Activated CD4-positive, alpha-beta T cell treated with anti-CD3 and anti-CD28 coated beads for 36 hours (primary cell): Measurements from ENCODE around the gene F12. TPM values are rescaled to one million over a fixed set of nuclear protein-coding genes. Genes with fewer than 3 reads are reported as not detected.

Experiments used
- ATAC-seq: fragments of 200-7000 bp; cut with Tn5 transposase; one replicate; pipeline ENCODE4 v1.10.0; 2021; ENCODE audit warnings: mild to moderate bottlenecking, moderate library complexity
- CTCF ChIA-PET: fragments of 350-600 bp; sonication (Branson Sonifier 250); formaldehyde crosslinking; loops from one replicate; lab custom pipeline; 2021; ENCODE audit warnings: antibody characterized with exemption; lab: Charles Lee
- POLR2A ChIA-PET: fragments of 350-600 bp; sonication (Branson Sonifier 250); formaldehyde crosslinking; loops from one replicate; lab custom pipeline; 2021; ENCODE audit warnings: antibody characterized with exemption, inconsistent platforms; lab: Charles Lee
- DNase-seq: peaks from one replicate; pipeline ENCODE4 v3.0.0-alpha.2; 2020
- H3K27ac Mint-ChIP-seq: one replicate; pipeline ENCODE4 v1.8.0; 2021; ENCODE audit warnings: mixed read lengths
- H3K27me3 Mint-ChIP-seq: one replicate; pipeline ENCODE4 v1.8.0; 2021; ENCODE audit warnings: mixed read lengths
- H3K36me3 Mint-ChIP-seq: one replicate; pipeline ENCODE4 v1.8.0; 2021; ENCODE audit warnings: low read depth, mixed read lengths
- H3K4me1 Mint-ChIP-seq: one replicate; pipeline ENCODE4 v1.8.0; 2021; ENCODE audit warnings: mixed read lengths
- H3K4me3 Mint-ChIP-seq: one replicate; pipeline ENCODE4 v1.8.0; 2021; ENCODE audit warnings: mild to moderate bottlenecking, moderate library complexity, mixed read lengths
- H3K9me3 Mint-ChIP-seq: one replicate; pipeline ENCODE4 v1.8.0; 2021; ENCODE audit warnings: low read depth, mixed read lengths
- intact Hi-C, 2 experiments: fragments of 100-400 bp; cut with DNase I in 1 of 2; cut with micrococcal nuclease in 1 of 2; formaldehyde crosslinking; loops; one replicate each; pipeline versions ENCODE4 v1.14.2 to v1.15.1; 2022 to 2024; cut with DNase I, micrococcal nuclease
- total RNA-seq, 2 experiments: library from RNA; stranded (reverse); gene quantifications; one replicate each; pipeline ENCODE4 v1.2.3, GENCODE V29; 2021

The F12 gene
- total RNA-seq, 2 experiments from 2014 or later: 3.4 to 4.9 TPM

- Mint-ChIP-seq H3K4me3 (peak overlapping the region; percentile 51), H3K27me3 (no peaks in the 10 kb centered on the region), H3K4me1 (peaks cover 45% of the 10 kb centered on the region), H3K27ac (peak overlapping the region; percentile 89), H3K9me3 (no peaks in the 10 kb centered on the region), H3K36me3 (peaks cover 11% of the 10 kb centered on the region)
- ChIA-PET CTCF (interaction anchor here (0.8 to 8.1 kb wide), 11 partner anchors 8 to 96 kb away, joined by 3 to 72 read pairs (median 4); no protein-coding TSS in a partner anchor), POLR2A (interaction anchor here (0.8 to 9.3 kb wide), 7 partner anchors 9 to 130 kb away, joined by 4 to 85 read pairs (median 11); partner anchors contain the start of gene GRK6)
- no peak for DNase-seq
- no peak for ATAC-seq
- intact Hi-C loops: loop anchor here (1.0 to 2.0 kb wide), 4 partner anchors 8 to 43 kb away; no protein-coding TSS in a partner anchor
These were observed 36.5 kb upstream of the F12 start for GRCh38 chr5:177445917-177446199.

- Mint-ChIP-seq H3K36me3 (peaks cover 14% of the 10 kb centered on the region), H3K27ac (peak overlapping the region; percentile 89), H3K4me1 (peaks cover 49% of the 10 kb centered on the region), H3K9me3 (no peaks in the 10 kb centered on the region), H3K4me3 (peak overlapping the region; percentile 51), H3K27me3 (no peaks in the 10 kb centered on the region)
- intact Hi-C loops: no loop called here
- ATAC-seq (peak; percentile 18), DNase-seq (peak; percentile 63)
- ChIA-PET POLR2A (interaction anchor here (0.6 to 9.3 kb wide), 11 partner anchors 9 to 56 kb away, joined by 3 to 85 read pairs (median 5); partner anchors contain the start of gene GRK6), CTCF (interaction anchor here (0.6 to 8.1 kb wide), 15 partner anchors 9 to 434 kb away, joined by 3 to 72 read pairs (median 4); no protein-coding TSS in a partner anchor)
These were observed 35.9 kb upstream of the F12 start for GRCh38 chr5:177445052-177445916.

GRCh38 chr5:177444106-177445051 lies 35.0 kb upstream of the F12 start:
- peak overlapping the region; percentile 33 for H3K4me3 Mint-ChIP-seq
- DNase-seq (peak; percentile 43), ATAC-seq (peak; percentile 10)
- intact Hi-C loops: no loop called here
- ChIA-PET POLR2A (interaction anchor here (0.6 to 9.3 kb wide), 7 partner anchors 8 to 91 kb away, joined by 3 to 85 read pairs (median 9); partner anchors contain the start of gene GRK6), CTCF (interaction anchor here (0.6 to 8.1 kb wide), 14 partner anchors 10 to 135 kb away, joined by 3 to 72 read pairs (median 6); no protein-coding TSS in a partner anchor)
- no peaks in the 10 kb centered on the region for H3K9me3 Mint-ChIP-seq
- peaks cover 58% of the 10 kb centered on the region for H3K4me1 Mint-ChIP-seq
- no peaks in the 10 kb centered on the region for H3K27me3 Mint-ChIP-seq
- H3K36me3 Mint-ChIP-seq: peaks cover 22% of the 10 kb centered on the region
- H3K27ac Mint-ChIP-seq: peak overlapping the region; percentile 89

- no peak overlapping the region for H3K27ac Mint-ChIP-seq
- H3K27me3 Mint-ChIP-seq: no peaks in the 10 kb centered on the region
- intact Hi-C loops: no loop called here
- ChIA-PET CTCF (interaction anchor here (0.6 to 8.1 kb wide), 9 partner anchors 9 to 134 kb away, joined by 3 to 72 read pairs (median 8); no protein-coding TSS in a partner anchor), POLR2A (interaction anchor here (0.6 to 9.3 kb wide), 5 partner anchors 9 to 35 kb away, joined by 3 to 85 read pairs (median 3); no protein-coding TSS in a partner anchor)
- no peak for ATAC-seq
- DNase-seq: peak; percentile 19
- no peak overlapping the region for H3K4me3 Mint-ChIP-seq
- H3K9me3 Mint-ChIP-seq: no peaks in the 10 kb centered on the region
- H3K4me1 Mint-ChIP-seq: peaks cover 61% of the 10 kb centered on the region
- peaks cover 29% of the 10 kb centered on the region for H3K36me3 Mint-ChIP-seq
These were observed 34.0 kb upstream of the F12 start for GRCh38 chr5:177443144-177443983.

- peak; percentile 10 for DNase-seq
- intact Hi-C loops: no loop called here
- ChIA-PET CTCF (interaction anchor here (0.8 to 3.1 kb wide), 5 partner anchors 13 to 133 kb away, joined by 4 to 11 read pairs (median 5); no protein-coding TSS in a partner anchor), POLR2A (interaction anchor here (0.6 to 9.3 kb wide), 3 partner anchors 11 to 34 kb away, joined by 3 to 85 read pairs (median 28); no protein-coding TSS in a partner anchor)
- peak overlapping the region; percentile 47 for H3K27ac Mint-ChIP-seq
- no peak overlapping the region for H3K4me3 Mint-ChIP-seq
- peaks cover 39% of the 10 kb centered on the region for H3K36me3 Mint-ChIP-seq
- no peaks in the 10 kb centered on the region for H3K9me3 Mint-ChIP-seq
- no peaks in the 10 kb centered on the region for H3K27me3 Mint-ChIP-seq
- no peak for ATAC-seq
- H3K4me1 Mint-ChIP-seq: peaks cover 61% of the 10 kb centered on the region
These were observed 32.9 kb upstream of the F12 start for GRCh38 chr5:177442066-177442826.

GRCh38 chr5:177440990-177441780 lies 31.8 kb upstream of the F12 start:
- DNase-seq (no peak), ATAC-seq (no peak)
- ChIA-PET CTCF (interaction anchor here (0.8 to 2.0 kb wide), 10 partner anchors 12 to 52 kb away, joined by 3 to 12 read pairs (median 5); partner anchors contain the start of gene GRK6), POLR2A (interaction anchor here (1.6 to 3.3 kb wide), 2 partner anchors 11 to 14 kb away, joined by 7 to 28 read pairs; partner anchors contain the start of gene GRK6)
- peaks cover 66% of the 10 kb centered on the region for H3K4me1 Mint-ChIP-seq
- no peaks in the 10 kb centered on the region for H3K9me3 Mint-ChIP-seq
- intact Hi-C loops: no loop called here
- H3K36me3 Mint-ChIP-seq: peaks cover 47% of the 10 kb centered on the region
- H3K4me3 Mint-ChIP-seq: no peak overlapping the region
- H3K27ac Mint-ChIP-seq: peak overlapping the region; percentile 19
- no peaks in the 10 kb centered on the region for H3K27me3 Mint-ChIP-seq

- H3K4me3 Mint-ChIP-seq: no peak overlapping the region
- POLR2A ChIA-PET: interaction anchor here (0.7 to 3.3 kb wide), 4 partner anchors 10 to 762 kb away, joined by 3 to 28 read pairs (median 5); partner anchors contain the start of gene GRK6
- no peaks in the 10 kb centered on the region for H3K27me3 Mint-ChIP-seq
- intact Hi-C loops: no loop called here
- H3K27ac Mint-ChIP-seq: peak overlapping the region; percentile 68
- peaks cover 52% of the 10 kb centered on the region for H3K36me3 Mint-ChIP-seq
- peaks cover 65% of the 10 kb centered on the region for H3K4me1 Mint-ChIP-seq
- DNase-seq (peak; percentile 72), ATAC-seq (peak; percentile 77)
- CTCF ChIA-PET: interaction anchor here (0.7 to 2.0 kb wide), 11 partner anchors 9 to 988 kb away, joined by 3 to 12 read pairs (median 5); partner anchors contain the start of gene GRK6
- no peaks in the 10 kb centered on the region for H3K9me3 Mint-ChIP-seq
These were observed 31.0 kb upstream of the F12 start for GRCh38 chr5:177440211-177440989.

GRCh38 chr5:177439518-177440053 lies 30.2 kb upstream of the F12 start:
- Mint-ChIP-seq H3K27ac (peak overlapping the region; percentile 68), H3K27me3 (no peaks in the 10 kb centered on the region), H3K4me3 (no peak overlapping the region), H3K36me3 (peaks cover 57% of the 10 kb centered on the region), H3K4me1 (peaks cover 62% of the 10 kb centered on the region), H3K9me3 (no peaks in the 10 kb centered on the region)
- intact Hi-C loops: no loop called here
- DNase-seq (no peak), ATAC-seq (no peak)
- ChIA-PET CTCF (interaction anchor here (0.7 to 2.0 kb wide), 12 partner anchors 8 to 987 kb away, joined by 3 to 12 read pairs (median 5); partner anchors contain the start of gene GRK6), POLR2A (interaction anchor here (0.7 to 3.3 kb wide), 6 partner anchors 9 to 763 kb away, joined by 3 to 28 read pairs (median 4); partner anchors contain the start of gene GRK6)
